ENCODE results near the gene WDR59. TPM values are rescaled to one million over a fixed set of nuclear protein-coding genes. Genes with fewer than 3 reads are reported as not detected.
"Not testable (repeated sequence)": the region's sequence is repeated elsewhere in the genome, so short reads cannot be mapped to it uniquely, and the experiment has no call there.

WDR59 gene
- total RNA-seq, 4 donors from 2014 or later, result 29.2 to 61.4 (median 45.6) TPM

DNA sequence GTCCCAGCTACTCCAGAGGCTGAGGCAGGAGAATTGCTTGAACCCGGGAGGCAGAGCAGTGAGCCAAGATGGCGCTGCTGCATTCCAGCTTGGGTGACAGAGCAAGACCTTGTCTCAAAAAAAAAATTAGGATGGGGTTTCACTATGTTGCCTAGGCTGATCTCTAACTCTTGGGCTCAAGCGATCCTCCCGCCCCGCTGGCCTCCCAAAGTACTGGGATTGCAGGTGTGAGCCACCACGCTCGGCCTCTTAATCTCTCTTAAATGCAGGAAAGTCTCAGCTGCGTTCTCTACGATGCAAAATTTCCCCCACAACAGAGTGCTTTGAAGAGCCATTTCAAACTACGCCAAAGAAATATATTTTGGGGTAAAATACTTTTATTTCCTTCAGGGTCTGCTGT lies 5.9 kb upstream of the WDR59 start:
- Histone ChIP-seq H3K36me3 (no peaks in the 10 kb centered on the region), H3K9me3 (no peaks in the 10 kb centered on the region), H3K4me1 (no peaks in the 10 kb centered on the region), H3K27ac (no peak overlapping the region), H3K4me3 (no peak overlapping the region), H3K27me3 (no peaks in the 10 kb centered on the region)
- no peak for TF ChIP-seq POLR2A (IDR thresholded peaks at IDR 0.05)
- TF ChIP-seq, protein P1, sequence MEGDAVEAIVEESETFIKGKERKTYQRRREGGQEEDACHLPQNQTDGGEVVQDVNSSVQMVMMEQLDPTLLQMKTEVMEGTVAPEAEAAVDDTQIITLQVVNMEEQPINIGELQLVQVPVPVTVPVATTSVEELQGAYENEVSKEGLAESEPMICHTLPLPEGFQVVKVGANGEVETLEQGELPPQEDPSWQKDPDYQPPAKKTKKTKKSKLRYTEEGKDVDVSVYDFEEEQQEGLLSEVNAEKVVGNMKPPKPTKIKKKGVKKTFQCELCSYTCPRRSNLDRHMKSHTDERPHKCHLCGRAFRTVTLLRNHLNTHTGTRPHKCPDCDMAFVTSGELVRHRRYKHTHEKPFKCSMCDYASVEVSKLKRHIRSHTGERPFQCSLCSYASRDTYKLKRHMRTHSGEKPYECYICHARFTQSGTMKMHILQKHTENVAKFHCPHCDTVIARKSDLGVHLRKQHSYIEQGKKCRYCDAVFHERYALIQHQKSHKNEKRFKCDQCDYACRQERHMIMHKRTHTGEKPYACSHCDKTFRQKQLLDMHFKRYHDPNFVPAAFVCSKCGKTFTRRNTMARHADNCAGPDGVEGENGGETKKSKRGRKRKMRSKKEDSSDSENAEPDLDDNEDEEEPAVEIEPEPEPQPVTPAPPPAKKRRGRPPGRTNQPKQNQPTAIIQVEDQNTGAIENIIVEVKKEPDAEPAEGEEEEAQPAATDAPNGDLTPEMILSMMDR (IDR thresholded peaks at IDR 0.05), result no peak
- no peak for TF ChIP-seq EP300 (IDR thresholded peaks at IDR 0.05)
- no peak for DNase-seq (ENCODE audit: low spot score in 2 of 2)
- WGBS, 2 donors, result 93 to 96% methylated on average over 10 of the region's 10 CpGs

DNA sequence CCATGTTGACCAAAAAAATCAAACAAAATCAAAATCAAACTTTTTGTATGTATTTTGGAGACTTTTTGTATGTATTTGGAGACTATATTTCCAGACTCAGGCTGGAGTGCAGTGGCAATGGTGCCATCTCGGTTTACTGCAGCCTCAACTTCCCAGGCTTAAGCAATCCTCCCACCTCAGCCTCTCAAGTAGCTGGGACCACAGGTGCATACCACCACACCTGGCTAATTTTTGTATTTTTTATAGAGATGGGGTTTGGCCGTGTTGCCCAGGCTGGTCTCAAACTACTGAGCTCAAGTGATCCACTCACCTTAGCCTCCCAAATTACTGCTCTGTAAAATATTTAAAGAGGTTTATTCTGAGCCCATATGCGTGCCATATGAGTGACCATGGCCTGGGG lies 4.9 kb upstream of the WDR59 start:
- not testable (repeated sequence) for H3K27ac ChIP-seq; H3K36me3 ChIP-seq; H3K4me1 ChIP-seq; H3K4me3 ChIP-seq; DNase-seq (ENCODE audit: low spot score in 2 of 2); H3K27me3 ChIP-seq; H3K9me3 ChIP-seq
- 86 to 93% methylated on average over 3 of the region's 3 CpGs for WGBS, 2 donors

DNA sequence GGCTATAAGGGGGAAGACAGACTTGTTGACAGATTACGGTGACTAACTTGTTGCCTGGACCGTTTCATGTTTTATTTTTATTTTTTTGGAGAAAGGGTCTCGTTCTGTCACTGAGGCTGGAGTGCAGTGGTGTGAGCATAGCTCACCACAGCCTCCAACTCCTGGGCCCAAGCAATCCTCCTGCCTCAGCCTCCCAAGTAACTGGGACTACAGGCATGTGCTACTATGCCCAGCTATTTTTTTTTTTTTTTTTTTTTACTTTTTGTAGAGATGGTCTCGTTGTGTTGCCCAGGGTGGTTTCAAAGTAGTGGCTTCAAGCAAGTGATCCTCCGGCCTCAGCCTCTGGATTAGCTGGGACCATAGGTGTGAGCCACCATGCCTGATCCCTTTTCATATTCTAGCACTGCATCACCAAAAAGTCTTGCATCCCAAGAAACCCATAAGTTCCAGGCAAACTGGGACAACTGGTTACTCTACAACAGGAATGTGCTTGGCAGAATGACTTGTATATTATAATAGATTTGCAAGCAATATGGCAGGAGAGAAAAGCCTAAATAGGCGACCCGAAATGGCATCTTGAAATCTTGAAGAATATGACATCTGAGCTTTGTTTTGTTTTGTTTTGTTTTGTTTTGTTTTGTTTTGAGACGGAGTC lies 2.2 kb upstream of the WDR59 start:
- Histone ChIP-seq H3K27me3 (no peaks in the 10 kb centered on the region), H3K27ac (no peak overlapping the region), H3K4me1 (peaks cover 0 to 27% (median 0%) of the 10 kb centered on the region in 4 donors), H3K4me3 (no peak overlapping the region), H3K9me3 (no peaks in the 10 kb centered on the region), H3K36me3 (no peaks in the 10 kb centered on the region)
- TF ChIP-seq, protein P1 (IDR thresholded peaks at IDR 0.05), result no peak
- TF ChIP-seq EP300 (IDR thresholded peaks at IDR 0.05), result no peak
- no peak for TF ChIP-seq POLR2A (IDR thresholded peaks at IDR 0.05)
- 69 to 80% methylated on average over 8 of the region's 8 CpGs for WGBS, 2 donors
- DNase-seq (ENCODE audit: low spot score in 2 of 2), result no peak

GRCh38 chr16:74984194-74984528 lies 762 bp downstream of the WDR59 start:
- WGBS, 2 donors, result 31 to 34% methylated on average over 12 to 13 of the region's 13 CpGs

DNA sequence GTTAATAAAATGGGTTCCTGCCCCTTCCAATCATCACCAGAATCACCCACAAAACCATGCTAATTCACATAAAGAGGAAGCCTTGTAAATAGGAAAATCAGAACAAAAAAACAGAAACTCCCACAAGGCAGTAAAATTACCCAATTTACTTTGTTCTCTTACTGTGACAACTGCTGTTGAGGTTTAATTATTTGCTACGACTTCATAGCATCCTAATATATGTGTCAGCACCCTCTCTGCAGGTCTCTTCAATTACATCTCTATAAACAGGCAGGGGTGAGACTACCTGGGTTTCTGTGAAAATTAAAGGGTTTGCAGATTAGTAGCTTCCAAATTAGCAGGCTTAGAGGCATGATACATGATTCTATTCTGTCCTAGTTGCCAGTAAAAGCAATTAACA lies 2.7 kb downstream of the WDR59 start:
- DNase-seq (ENCODE audit: low spot score in 2 of 2), result no peak
- TF ChIP-seq POLR2A (IDR thresholded peaks at IDR 0.05) (no peak), EP300 (IDR thresholded peaks at IDR 0.05) (no peak)
- TF ChIP-seq, protein P1 (IDR thresholded peaks at IDR 0.05), result no peak
- H3K27me3 ChIP-seq, result no peaks in the 10 kb centered on the region
- H3K9me3 ChIP-seq, result no peaks in the 10 kb centered on the region
- H3K4me3 ChIP-seq, result no peak overlapping the region
- peaks cover 0 to 14% (median 0%) of the 10 kb centered on the region in 3 donors for H3K36me3 ChIP-seq
- no peak overlapping the region for H3K27ac ChIP-seq
- 62 to 74% methylated on average over 1 of the region's 1 CpG for WGBS, 2 donors
- H3K4me1 ChIP-seq, result peaks cover 0 to 27% (median 0%) of the 10 kb centered on the region in 4 donors

More at GRCh38 chr16:74984194-74984528, 762 bp downstream of the WDR59 start:
- Histone ChIP-seq H3K9me3 (no peaks in the 10 kb centered on the region), H3K4me3 (peak overlapping the region; percentile 64 to 100 (median 94)), H3K27ac (peak overlapping the region in 3 of 4 donors; percentile 87 to 90 (median 90)), H3K4me1 (peaks cover 0 to 27% (median 0%) of the 10 kb centered on the region in 4 donors), H3K27me3 (no peaks in the 10 kb centered on the region), H3K36me3 (peaks cover 0 to 3% (median 0%) of the 10 kb centered on the region in 3 donors)
- DNase-seq (ENCODE audit: low spot score in 2 of 2), result no peak
- TF ChIP-seq POLR2A (IDR thresholded peaks at IDR 0.05) (no peak), EP300 (IDR thresholded peaks at IDR 0.05) (no peak)
- TF ChIP-seq, protein P1 (IDR thresholded peaks at IDR 0.05), result no peak

Data from tibial nerve (tissue), 4 donors.